PC-9 (cell line): ENCODE results near the gene ATP8B1.

Experiments used
- EZH2 ChIP-seq: fragments of 200-600 bp; sonication (generic); IDR thresholded peaks from 2 replicates; pipeline ENCODE4 v1.8.0; 2017; ENCODE audit warnings: antibody characterized with exemption, low read depth
- TF ChIP-seq, protein P1 (sequence below): fragments of 200-600 bp; sonication (generic); conservative IDR thresholded peaks from 2 replicates; pipeline ENCODE4 v1.6.1; 2017; ENCODE audit warnings: mixed run types, antibody characterized with exemption, mild to moderate bottlenecking, moderate library complexity

DNA sequence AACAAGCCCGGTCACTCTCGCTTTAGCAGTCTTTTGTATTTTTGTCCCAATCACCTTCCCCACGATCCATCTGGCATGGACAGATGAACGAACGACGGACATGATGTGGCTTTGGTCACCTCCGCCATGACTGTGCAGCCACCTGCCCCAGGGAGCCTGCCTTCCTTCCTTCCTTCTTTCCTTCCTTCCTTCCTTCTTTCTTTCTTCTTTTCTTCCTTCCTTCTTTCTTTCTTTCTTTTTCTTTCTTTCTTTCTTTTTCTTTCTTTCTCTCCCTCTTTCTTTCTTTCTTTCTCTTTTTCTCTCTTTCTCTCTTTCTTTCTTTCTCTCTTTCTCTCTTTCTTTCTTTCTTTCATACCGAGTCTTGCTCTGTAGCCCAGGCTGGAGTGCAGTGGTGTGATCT, 39.0 kb downstream of the ATP8B1 start:
- no peak for TF ChIP-seq EZH2
- TF ChIP-seq, protein P1, sequence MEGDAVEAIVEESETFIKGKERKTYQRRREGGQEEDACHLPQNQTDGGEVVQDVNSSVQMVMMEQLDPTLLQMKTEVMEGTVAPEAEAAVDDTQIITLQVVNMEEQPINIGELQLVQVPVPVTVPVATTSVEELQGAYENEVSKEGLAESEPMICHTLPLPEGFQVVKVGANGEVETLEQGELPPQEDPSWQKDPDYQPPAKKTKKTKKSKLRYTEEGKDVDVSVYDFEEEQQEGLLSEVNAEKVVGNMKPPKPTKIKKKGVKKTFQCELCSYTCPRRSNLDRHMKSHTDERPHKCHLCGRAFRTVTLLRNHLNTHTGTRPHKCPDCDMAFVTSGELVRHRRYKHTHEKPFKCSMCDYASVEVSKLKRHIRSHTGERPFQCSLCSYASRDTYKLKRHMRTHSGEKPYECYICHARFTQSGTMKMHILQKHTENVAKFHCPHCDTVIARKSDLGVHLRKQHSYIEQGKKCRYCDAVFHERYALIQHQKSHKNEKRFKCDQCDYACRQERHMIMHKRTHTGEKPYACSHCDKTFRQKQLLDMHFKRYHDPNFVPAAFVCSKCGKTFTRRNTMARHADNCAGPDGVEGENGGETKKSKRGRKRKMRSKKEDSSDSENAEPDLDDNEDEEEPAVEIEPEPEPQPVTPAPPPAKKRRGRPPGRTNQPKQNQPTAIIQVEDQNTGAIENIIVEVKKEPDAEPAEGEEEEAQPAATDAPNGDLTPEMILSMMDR, result no peak
